BLaER1 treated with 17β-estradiol and CSF1 and Interleukin-3, amounts not matched to agents 10 nM and 100 nM (cell line): ENCODE measurements around the gene SDK1.

Experiments
- H3K27ac ChIP-seq, 11 experiments: shearing (Covaris generic); formaldehyde crosslinking; 2 replicates each; pipeline ENCODE4 v1.8.1; 2022
- H3K27me3 ChIP-seq, 11 experiments: shearing (Covaris generic); formaldehyde crosslinking; 2 replicates each; pipeline ENCODE4 v1.8.1; 2022
- H3K36me3 ChIP-seq, 11 experiments: shearing (Covaris generic); formaldehyde crosslinking; 2 replicates each; pipeline ENCODE4 v1.8.1; 2022
- H3K4me1 ChIP-seq, 10 experiments: shearing (Covaris generic); formaldehyde crosslinking; 2 replicates each; pipeline ENCODE4 v1.8.1; 2022
- H3K4me2 ChIP-seq, 11 experiments: shearing (Covaris generic); formaldehyde crosslinking; 2 replicates each; pipeline ENCODE4 v1.8.1; 2022
- H3K4me3 ChIP-seq, 10 experiments: shearing (Covaris generic); formaldehyde crosslinking; 2 replicates each; pipeline ENCODE4 v1.8.1; 2022
- H3K9ac ChIP-seq, 11 experiments: shearing (Covaris generic); formaldehyde crosslinking; 2 replicates each; pipeline ENCODE4 v1.8.1; 2022
- H3K9me3 ChIP-seq, 11 experiments: shearing (Covaris generic); formaldehyde crosslinking; replicated peaks in 1 of 11; 2 replicates each; pipeline ENCODE4 v1.8.1; 2022
- H4K20me1 ChIP-seq, 11 experiments: shearing (Covaris generic); formaldehyde crosslinking; 2 replicates each; pipeline ENCODE4 v1.8.1; 2022
- Cebpa-rat ChIP-seq, 11 experiments: shearing (Covaris generic); IDR thresholded peaks; 2 replicates each; pipeline ENCODE4 v1.8.1; 2022

Gene SDK1

DNA sequence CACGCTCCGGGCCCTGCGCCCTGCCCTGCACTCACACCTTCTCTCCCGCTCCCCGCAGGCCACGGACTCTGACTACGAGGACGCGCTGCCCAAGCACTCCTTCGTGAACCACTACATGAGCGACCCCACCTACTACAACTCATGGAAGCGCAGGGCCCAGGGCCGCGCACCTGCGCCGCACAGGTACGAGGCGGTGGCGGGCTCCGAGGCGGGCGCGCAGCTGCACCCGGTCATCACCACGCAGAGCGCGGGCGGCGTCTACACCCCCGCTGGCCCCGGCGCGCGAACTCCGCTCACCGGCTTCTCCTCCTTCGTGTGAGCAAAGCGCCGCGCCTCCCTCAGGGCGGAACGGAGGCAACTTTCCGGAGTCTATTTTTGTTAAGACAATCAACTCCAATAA, 964.0 kb downstream of the SDK1 start:
- no peak overlapping the region for H3K4me2 ChIP-seq
- no peaks in the 10 kb centered on the region for H3K27me3 ChIP-seq
- peaks cover 0 to 18% (median 9%) of the 10 kb centered on the region in 11 experiments; a peak in 12 of 22 replicates for H3K9me3 ChIP-seq
- H3K4me3 ChIP-seq: no peak overlapping the region
- no peak for TF ChIP-seq Cebpa-rat (IDR thresholded peaks at IDR 0.05)
- H3K27ac ChIP-seq: no peak overlapping the region
- H3K4me1 ChIP-seq: peaks cover 5 to 10% (median 6%) of the 10 kb centered on the region in 10 experiments; a peak in 14 of 20 replicates
- H4K20me1 ChIP-seq: no peaks in the 10 kb centered on the region; a peak in 1 of 22 replicates
- H3K9ac ChIP-seq: no peak overlapping the region
- H3K36me3 ChIP-seq: no peaks in the 10 kb centered on the region

DNA sequence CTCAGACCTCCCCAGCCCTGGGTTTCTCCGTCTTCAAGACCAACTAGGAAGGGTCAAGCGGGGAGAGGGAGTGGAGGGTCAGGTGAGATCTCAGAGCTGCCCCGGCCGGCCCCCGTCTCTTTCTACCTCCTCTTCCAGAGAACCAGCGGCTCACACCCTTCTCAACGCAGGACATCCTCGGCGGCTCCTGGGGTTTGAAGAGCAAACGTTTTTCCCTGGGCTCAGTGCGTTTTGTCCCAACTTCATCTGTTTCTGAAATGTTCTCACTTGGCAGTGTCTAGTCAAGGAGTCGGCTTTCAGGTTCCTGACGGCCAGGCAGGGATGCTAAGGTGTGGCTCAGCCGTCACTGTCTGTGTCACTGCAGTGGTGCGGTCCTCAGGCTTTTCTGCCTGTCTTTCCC, 964.6 kb downstream of the SDK1 start:
- H3K36me3 ChIP-seq: no peaks in the 10 kb centered on the region
- H3K9ac ChIP-seq: no peak overlapping the region
- no peak overlapping the region for H3K4me2 ChIP-seq
- H4K20me1 ChIP-seq: no peaks in the 10 kb centered on the region; a peak in 1 of 22 replicates
- H3K9me3 ChIP-seq: peaks cover 0 to 18% (median 9%) of the 10 kb centered on the region in 11 experiments; a peak in 12 of 22 replicates
- H3K4me3 ChIP-seq: no peak overlapping the region
- peaks cover 5 to 10% (median 6%) of the 10 kb centered on the region in 10 experiments; a peak in 14 of 20 replicates for H3K4me1 ChIP-seq
- no peak overlapping the region for H3K27ac ChIP-seq
- no peak for TF ChIP-seq Cebpa-rat (IDR thresholded peaks at IDR 0.05)
- no peaks in the 10 kb centered on the region for H3K27me3 ChIP-seq

DNA sequence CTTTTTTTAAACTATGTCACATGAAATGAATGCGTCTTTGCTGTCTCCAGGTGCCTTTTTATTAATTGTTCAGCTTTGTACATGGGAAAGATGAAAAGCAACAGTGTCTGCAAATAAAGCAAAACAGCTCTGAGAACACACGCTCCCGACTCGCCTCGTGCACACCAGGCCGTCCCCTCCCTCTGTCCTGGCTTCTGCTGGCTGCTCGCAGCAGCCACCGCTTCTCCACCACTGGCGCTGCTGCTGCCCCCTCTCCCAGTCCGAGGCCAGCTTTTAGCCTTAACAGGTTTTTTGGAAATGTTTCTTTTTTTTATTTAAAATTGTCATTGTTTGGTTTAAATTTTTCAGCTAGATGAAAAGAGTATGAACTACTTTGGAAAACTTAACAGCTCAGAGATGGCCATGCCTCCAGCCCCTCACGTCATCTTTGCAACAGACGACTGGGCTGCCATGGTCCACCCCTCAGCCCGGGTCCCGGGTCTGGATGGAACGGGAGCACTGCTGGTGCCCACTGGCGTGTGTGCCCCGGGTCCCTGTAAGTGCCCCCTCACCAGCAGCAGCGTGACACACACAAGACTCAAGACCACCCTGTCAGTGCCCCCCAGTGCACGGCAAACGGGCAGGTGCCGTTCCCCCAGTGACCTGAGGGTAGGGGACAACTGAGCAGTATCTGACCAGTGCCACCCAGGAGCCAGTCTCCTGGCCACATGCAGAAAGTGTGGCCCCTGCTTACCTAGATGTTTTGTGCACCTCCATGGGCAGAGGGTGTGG, 965.4 kb downstream of the SDK1 start:
- peak overlapping the region in 8 of 11 experiments; percentile 15 to 48 (median 36); a peak in 8 of 22 replicates for H3K4me2 ChIP-seq
- no peak overlapping the region for H3K9ac ChIP-seq
- H3K27me3 ChIP-seq: no peaks in the 10 kb centered on the region
- no peak overlapping the region for H3K4me3 ChIP-seq
- TF ChIP-seq Cebpa-rat (IDR thresholded peaks at IDR 0.05): no peak
- H4K20me1 ChIP-seq: no peaks in the 10 kb centered on the region; a peak in 1 of 22 replicates
- peaks cover 0 to 18% (median 9%) of the 10 kb centered on the region in 11 experiments; a peak in 12 of 22 replicates for H3K9me3 ChIP-seq
- peaks cover 5 to 10% (median 6%) of the 10 kb centered on the region in 10 experiments; a peak in 14 of 20 replicates for H3K4me1 ChIP-seq
- no peaks in the 10 kb centered on the region for H3K36me3 ChIP-seq
- H3K27ac ChIP-seq: no peak overlapping the region

DNA sequence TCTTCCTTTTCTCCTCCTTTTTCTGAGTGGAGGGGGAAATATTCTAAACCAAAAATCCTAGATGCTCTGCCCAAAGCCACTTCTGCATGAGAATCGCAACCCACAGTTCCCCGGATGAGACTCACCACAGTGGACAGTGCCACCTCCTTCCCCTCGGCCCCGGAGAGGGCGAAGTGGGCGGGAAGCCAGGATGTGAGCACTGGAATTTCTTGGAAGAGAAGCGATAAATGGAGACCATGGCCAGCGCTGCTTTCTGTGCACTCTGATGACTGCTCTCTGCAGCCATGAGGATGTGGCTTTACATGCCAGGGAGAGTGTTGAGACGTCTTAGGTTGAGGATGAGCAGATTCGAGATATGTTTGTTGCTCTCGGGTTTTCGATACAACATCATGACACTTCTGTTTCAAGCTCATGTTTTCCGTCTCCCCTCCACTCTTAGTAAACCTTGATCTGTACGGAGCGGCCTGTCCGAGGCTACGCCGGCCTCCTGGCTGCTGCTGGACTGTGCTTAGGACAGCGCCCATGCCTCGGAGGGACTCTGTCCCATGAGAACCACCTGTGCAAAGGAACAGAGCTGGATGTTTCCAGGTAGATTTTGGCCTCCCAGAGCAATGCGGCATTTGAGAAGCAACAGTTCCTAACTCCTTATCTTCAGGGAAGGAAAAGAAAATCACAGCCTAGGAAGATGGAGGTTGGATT, 966.4 kb downstream of the SDK1 start:
- no peak overlapping the region for H3K4me3 ChIP-seq
- peaks cover 5 to 10% (median 6%) of the 10 kb centered on the region in 10 experiments; a peak in 14 of 20 replicates for H3K4me1 ChIP-seq
- no peak for TF ChIP-seq Cebpa-rat (IDR thresholded peaks at IDR 0.05)
- no peaks in the 10 kb centered on the region for H3K27me3 ChIP-seq
- no peak overlapping the region for H3K9ac ChIP-seq
- peaks cover 0 to 18% (median 9%) of the 10 kb centered on the region in 11 experiments; a peak in 12 of 22 replicates for H3K9me3 ChIP-seq
- no peaks in the 10 kb centered on the region; a peak in 1 of 22 replicates for H4K20me1 ChIP-seq
- H3K4me2 ChIP-seq: no peak overlapping the region
- H3K27ac ChIP-seq: no peak overlapping the region
- no peaks in the 10 kb centered on the region for H3K36me3 ChIP-seq

DNA sequence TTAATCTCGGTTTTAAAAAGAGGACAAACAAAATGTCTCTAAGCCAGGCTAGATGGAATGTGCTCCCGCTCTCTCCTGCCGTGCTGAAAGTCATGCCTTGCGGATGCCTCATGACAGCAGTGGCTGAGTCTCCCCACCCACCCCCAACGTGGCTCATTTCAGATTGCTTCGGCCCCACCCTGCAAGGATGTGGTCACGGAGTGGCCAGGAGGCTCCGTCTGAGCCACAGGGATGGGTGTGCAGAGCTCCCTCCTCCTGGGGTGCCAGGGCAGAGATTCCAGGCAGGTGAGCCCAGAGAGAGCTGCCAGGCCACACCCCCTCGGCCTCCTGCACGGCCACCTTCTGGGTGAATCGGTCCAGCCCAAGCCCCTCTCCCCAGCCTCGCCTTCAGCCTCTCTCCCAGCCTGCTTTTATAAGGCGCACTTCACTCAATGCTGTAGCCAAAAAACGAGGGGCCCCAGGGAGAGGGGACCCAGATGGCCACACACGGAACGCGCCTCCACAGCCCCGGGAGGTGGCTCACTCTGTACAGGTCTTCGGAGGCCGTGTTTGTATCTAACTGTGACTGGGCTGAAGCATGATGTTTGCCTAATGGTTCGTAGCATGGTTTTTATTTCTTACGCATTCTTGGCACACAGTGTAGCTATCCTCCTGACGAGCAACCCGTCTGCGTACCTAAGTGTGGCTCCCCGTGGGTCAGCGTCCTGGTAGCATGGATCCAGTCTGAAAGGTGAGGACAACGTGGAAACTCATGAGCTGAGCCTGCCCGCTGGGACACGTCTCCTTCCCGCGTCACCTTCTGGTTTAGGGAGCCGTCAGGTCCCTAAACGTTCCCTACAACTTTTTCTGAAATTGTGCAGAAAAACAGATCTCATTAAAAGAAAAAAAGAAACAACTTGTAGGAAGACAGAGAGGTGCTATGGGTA, 967.3 kb downstream of the SDK1 start:
- TF ChIP-seq Cebpa-rat (IDR thresholded peaks at IDR 0.05): no peak
- H3K27ac ChIP-seq: no peak overlapping the region
- H3K9ac ChIP-seq: no peak overlapping the region
- H3K9me3 ChIP-seq: peaks cover 0 to 16% (median 9%) of the 10 kb centered on the region in 11 experiments; a peak in 12 of 22 replicates
- no peaks in the 10 kb centered on the region for H3K36me3 ChIP-seq
- no peak overlapping the region for H3K4me2 ChIP-seq
- H3K4me3 ChIP-seq: no peak overlapping the region
- no peaks in the 10 kb centered on the region; a peak in 1 of 22 replicates for H4K20me1 ChIP-seq
- H3K4me1 ChIP-seq: peaks cover 5 to 10% (median 6%) of the 10 kb centered on the region in 10 experiments; a peak in 14 of 20 replicates
- no peaks in the 10 kb centered on the region for H3K27me3 ChIP-seq

DNA sequence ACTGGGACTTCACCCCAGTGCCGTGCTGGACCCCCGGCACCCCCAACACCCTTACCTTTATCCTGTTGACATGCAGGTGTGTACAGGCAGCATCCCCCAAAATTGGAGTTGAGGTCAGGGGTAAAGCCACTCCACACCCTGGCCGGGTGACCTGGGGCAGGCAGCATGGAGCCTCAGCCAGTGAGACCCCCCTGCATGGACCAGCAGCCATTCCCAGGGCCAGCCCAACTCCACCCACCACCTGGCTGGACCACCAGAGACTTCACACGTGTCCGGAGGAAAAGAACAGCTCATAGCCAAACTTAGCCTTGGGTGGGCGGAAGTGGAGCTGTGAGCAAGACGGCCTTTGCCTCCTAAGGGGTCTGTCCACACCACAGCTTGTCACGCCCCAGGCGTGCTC, 968.0 kb downstream of the SDK1 start:
- TF ChIP-seq Cebpa-rat (IDR thresholded peaks at IDR 0.05): no peak

DNA sequence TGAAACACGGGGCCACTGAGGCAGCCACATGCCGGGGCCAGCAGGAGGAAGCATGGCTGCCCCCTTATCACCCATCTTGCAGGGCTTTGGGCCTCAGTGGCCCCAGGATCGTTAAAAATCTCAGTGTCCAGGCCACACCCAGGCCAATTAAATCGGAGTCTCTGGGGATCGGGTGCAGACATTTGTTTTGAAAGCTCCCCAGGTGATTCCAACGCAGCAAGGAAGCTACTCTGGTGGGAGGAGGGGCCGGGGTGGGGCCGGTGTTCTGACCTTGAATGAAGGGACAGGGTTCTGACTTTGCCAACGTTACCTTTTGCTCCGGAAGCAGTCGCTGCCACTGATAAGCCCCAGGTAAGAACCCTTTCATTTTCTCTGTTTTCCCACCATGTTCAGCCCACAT, 968.7 kb downstream of the SDK1 start:
- Histone ChIP-seq H3K36me3 (no peaks in the 10 kb centered on the region), H3K27ac (no peak overlapping the region), H3K4me3 (no peak overlapping the region), H3K27me3 (no peaks in the 10 kb centered on the region), H4K20me1 (no peaks in the 10 kb centered on the region; a peak in 1 of 22 replicates), H3K4me1 (peaks cover 5 to 10% (median 6%) of the 10 kb centered on the region in 10 experiments; a peak in 14 of 20 replicates), H3K4me2 (no peak overlapping the region), H3K9ac (no peak overlapping the region), H3K9me3 (peaks cover 0 to 7% (median 0%) of the 10 kb centered on the region in 11 experiments; a peak in 6 of 22 replicates)
- no peak for TF ChIP-seq Cebpa-rat (IDR thresholded peaks at IDR 0.05)

More for the DNA sequence above, 968.0 kb downstream of the SDK1 start:
- no peak overlapping the region for H3K27ac ChIP-seq
- no peaks in the 10 kb centered on the region for H3K27me3 ChIP-seq
- H3K4me3 ChIP-seq: no peak overlapping the region
- no peak overlapping the region for H3K4me2 ChIP-seq
- H3K9me3 ChIP-seq: peaks cover 0 to 10% (median 6%) of the 10 kb centered on the region in 11 experiments; a peak in 11 of 22 replicates
- H3K36me3 ChIP-seq: no peaks in the 10 kb centered on the region
- H3K9ac ChIP-seq: no peak overlapping the region
- H4K20me1 ChIP-seq: no peaks in the 10 kb centered on the region; a peak in 1 of 22 replicates
- peaks cover 5 to 10% (median 6%) of the 10 kb centered on the region in 10 experiments; a peak in 14 of 20 replicates for H3K4me1 ChIP-seq

DNA sequence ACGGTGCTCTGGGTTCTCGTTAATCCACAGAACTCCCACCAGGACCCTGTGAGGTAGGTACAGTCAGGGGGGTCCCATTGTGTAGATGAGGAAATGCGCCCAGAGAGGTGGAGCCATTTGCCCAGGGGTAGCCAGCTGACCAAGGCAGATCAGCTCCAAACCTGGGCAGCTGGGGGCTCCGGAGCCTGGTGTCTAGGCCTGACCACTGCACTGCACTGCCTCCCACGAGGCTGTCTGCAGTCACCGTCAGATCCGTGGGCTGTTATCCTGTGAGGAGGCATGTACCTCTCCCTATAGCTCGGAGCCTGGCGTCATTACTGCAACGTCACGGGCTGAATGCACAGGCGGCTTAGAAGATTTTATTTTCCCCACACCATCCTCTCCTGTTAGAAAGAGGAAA, 969.2 kb downstream of the SDK1 start:
- Histone ChIP-seq H4K20me1 (no peaks in the 10 kb centered on the region; a peak in 1 of 22 replicates), H3K27me3 (no peaks in the 10 kb centered on the region), H3K4me3 (no peak overlapping the region), H3K9ac (no peak overlapping the region), H3K27ac (no peak overlapping the region), H3K36me3 (no peaks in the 10 kb centered on the region), H3K4me2 (no peak overlapping the region), H3K4me1 (peaks cover 5 to 10% (median 6%) of the 10 kb centered on the region in 10 experiments; a peak in 14 of 20 replicates), H3K9me3 (peaks cover 0 to 8% (median 0%) of the 10 kb centered on the region in 11 experiments; a peak in 5 of 22 replicates)
- no peak for TF ChIP-seq Cebpa-rat (IDR thresholded peaks at IDR 0.05)
